Hematopoietic multipotent progenitor cell treated with erythropoietin and hydrocortisone succinate and interleukin-3 and kit ligand, for 15 days (in vitro differentiated cells): Measurements from ENCODE around the gene GPANK1.

ENCODE experiments used
- DNase-seq: peaks from one replicate; pipeline ENCODE4 v3.0.0-alpha.2; 2015; ENCODE audit warnings: low spot score

Gene GPANK1

GRCh38 chr6:31617010-31617409 lies 47.8 kb downstream of the GPANK1 start:
- no peak for DNase-seq

GRCh38 chr6:31615748-31616147 lies 49.0 kb downstream of the GPANK1 start:
- DNase-seq, result no peak

GRCh38 chr6:31614684-31615578 lies 49.9 kb downstream of the GPANK1 start, which contains the start of gene AIF1:
Gene AIF1 (plus strand): TSS chr6:31615234. CDS start chr6:31615330, 96 bp downstream.
- no peak for DNase-seq

- DNase-seq, result no peak
Measured at GRCh38 chr6:31614075-31614619, 50.6 kb downstream of the GPANK1 start.
